NCI-H1694 (cell line): ENCODE measurements around the gene EXOC4.

ENCODE experiments used
- DNase-seq: peaks from one replicate; lab custom pipeline; 2025; lab: John Stamatoyannopoulos, UW

The EXOC4 gene

DNA sequence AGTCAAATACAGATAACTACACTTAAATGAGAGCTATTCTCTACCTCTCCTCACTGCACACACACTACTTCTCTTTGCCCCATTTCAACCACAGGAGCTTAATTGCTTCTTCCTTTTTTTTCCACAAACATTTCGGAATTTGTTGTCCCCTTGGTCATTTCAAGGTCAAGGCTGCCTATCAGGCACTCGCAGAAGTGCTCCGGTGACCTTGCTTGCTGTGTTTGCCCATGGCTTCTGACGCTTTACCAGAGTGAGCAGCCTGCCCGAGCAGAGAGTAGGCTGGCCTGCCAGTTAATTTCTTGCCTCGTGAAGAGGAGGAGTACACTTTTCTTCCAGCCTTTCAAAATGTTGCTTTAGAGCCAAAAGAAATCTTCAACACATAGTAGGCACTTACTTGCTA lies 577.2 kb downstream of the EXOC4 start:
- DNase-seq: no peak

GRCh38 chr7:133836666-133837065 lies 583.8 kb downstream of the EXOC4 start:
- no peak for DNase-seq

DNA sequence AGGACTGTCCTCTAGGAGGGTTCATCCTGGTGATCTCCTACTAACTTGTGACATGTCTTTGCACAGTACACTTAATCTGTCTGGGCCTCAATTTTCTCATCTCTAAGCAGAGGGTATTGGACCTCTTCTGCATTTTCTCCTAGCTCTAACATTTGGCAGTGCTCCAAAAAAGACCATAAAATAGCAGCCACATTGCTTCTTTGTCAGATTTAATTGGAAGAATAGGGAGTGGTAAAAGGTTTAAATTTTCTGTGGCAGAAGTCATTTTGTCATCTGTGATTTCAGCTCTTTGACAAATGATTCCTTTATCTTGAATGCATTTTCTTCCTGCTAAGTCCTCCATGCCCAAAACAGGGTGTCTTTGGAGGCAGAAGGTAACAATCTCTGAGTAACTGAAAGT lies 584.3 kb downstream of the EXOC4 start:
- DNase-seq: no peak

GRCh38 chr7:133839121-133839520 lies 586.2 kb downstream of the EXOC4 start:
- DNase-seq: no peak

GRCh38 chr7:133843341-133843740 lies 590.5 kb downstream of the EXOC4 start:
- DNase-seq: no peak

DNA sequence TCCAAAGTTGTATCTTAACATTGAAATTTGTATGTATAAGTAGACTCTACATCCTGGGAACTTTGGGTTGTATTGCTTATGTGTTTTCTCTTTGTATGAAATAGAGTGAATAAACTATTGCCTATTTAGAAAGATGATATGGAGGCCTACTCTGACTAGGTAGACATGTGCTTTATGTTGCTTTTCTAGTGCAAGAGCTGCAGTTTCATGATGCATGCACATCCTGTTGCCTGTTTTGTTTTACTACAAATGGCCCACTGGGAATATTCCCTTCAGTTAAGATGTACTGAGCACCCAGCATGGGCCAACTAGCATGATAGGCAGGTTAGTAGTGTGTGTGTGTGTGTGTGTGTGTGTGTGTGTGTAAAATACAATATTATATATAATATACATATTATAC lies 592.1 kb downstream of the EXOC4 start:
- DNase-seq: no peak

DNA sequence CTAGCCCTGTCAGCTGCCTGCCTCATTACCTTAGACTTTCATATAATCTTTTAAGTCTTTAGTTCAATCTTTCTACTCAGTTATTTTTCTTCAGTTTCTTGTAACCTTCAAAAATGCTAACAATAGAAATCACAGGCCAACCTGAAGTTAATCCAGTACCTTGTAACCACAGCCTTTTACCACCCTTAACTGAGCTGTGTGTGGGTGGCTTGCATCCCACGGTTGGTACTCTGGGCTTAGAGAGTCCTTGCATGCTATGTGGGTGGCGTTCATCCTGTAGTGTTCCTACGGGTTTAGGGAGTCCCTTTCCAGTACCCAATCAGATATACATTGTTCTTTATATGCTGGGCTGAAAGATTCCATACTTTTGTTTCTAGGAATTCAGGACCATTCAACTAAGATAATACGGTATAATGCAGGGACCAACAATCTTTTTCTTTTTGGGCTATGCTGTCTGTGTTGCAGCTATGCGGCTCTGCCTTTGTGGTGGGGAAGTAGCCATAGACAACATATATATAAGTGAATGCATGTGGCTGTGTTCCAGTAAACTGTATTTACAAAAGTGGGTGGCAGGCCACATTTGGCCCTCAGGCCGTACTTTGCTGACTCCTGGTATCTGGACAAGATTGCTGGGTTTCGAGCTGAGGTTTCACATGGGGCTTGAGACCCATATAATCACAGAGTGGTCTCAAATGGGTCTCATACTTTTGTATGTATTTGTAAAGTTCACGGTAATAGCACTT lies 593.5 kb downstream of the EXOC4 start:
- DNase-seq: no peak

DNA sequence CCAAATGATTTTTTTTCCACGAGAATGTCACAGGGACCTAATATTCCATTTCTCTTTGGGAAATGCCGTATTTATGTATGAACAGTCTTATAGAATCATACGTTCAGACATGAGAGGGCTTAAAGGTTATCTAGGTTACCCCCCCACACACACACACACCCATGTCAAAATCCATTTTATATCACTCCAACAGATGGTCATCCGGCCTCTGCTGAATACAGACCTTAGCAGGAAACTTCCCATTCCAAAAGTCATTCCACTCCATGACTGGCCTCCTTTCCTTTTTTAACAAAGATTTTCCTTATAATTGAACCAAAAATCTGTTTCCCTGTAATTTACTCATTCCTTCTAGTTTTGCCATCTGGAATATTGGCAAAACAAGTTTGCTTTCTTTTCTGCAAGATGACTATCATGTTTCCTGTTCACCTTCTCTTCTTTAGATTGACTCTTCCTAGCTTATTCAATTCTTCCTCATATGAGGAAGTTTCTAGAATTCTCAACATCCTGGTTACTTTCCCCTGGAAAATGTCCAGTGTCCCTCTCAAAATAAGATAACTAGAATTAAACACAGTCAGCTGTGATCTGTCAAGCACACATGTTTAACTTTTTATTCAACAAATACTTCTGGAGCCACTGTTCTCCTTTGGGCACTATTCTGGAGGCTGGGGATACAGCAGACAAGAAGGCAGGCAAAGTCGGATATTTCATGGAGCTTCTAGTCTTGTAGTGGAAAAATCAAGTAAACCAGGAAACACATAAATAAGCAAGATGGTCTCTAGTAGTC lies 597.8 kb downstream of the EXOC4 start:
- no peak for DNase-seq

GRCh38 chr7:133851411-133851810 lies 598.5 kb downstream of the EXOC4 start:
- no peak for DNase-seq

- DNase-seq: peak; percentile 57
Measured at GRCh38 chr7:133853706-133854276, 600.9 kb downstream of the EXOC4 start.

DNA sequence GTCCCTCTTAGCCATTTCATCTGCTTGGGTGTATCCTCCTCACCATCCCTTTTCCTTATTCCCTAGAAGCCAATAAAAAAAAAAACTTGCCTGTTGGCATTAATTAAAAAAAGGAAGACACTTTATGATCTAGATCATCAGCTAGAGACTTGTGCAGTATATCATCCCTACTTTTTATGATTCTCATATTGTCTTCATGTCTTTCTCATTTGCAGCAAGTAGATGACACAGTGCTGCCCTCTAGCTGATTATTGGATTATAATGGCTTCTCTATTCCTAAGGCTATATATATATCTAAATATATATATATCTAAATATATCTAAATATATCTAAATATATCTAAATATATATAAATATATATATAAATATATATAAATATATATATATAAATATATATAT lies 601.9 kb downstream of the EXOC4 start:
- peak; percentile 82 for DNase-seq

GRCh38 chr7:133857376-133858119 lies 604.7 kb downstream of the EXOC4 start:
- no peak for DNase-seq

- DNase-seq: no peak
Measured at GRCh38 chr7:133858311-133858710, 605.4 kb downstream of the EXOC4 start.

DNA sequence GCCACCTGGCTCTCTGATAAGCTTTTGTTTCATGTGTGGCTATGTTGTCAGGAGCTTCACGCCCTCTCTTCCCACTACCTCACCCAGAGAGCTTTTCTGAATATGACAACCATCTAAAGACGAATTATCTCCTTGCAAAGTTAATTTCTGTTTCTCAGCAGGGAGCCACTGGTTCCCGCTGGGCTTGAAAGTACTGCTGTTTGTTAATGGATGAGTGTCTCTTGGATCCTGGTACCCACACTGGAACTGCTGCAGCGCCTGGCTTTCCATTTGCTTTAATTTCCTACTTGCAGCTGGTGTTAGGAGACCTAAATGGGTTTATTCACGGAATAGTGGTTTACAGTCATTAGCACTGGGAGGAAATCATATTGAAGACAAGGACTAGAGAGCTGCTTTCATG lies 606.4 kb downstream of the EXOC4 start:
- no peak for DNase-seq

DNA sequence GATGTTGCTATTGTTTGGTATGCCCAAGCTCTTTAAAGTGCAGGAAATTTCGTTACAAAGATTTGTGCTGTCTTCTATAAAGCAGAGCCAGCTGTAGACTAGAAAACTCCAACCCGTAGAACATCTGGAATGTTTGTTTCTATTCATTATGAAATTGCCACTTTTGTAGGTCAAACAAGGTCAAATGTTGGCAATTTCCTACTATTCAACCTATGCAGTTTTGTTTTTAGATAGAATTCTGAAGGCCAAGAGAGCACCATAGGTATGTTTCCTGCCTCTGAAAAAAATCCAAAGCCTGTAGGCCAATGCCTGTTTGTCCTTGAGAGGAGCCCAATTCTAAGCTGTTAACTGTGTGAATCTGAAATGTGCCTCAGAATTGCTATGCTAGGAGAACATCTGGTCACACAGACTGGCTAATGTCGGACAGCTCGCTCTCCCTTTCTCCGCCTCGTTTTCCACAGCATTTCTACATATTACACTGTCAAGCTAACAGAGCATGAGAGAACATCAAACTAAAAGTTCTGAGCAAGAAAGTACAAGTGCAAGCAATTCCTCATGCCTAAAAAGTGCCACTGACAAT lies 607.1 kb downstream of the EXOC4 start:
- DNase-seq: no peak

DNA sequence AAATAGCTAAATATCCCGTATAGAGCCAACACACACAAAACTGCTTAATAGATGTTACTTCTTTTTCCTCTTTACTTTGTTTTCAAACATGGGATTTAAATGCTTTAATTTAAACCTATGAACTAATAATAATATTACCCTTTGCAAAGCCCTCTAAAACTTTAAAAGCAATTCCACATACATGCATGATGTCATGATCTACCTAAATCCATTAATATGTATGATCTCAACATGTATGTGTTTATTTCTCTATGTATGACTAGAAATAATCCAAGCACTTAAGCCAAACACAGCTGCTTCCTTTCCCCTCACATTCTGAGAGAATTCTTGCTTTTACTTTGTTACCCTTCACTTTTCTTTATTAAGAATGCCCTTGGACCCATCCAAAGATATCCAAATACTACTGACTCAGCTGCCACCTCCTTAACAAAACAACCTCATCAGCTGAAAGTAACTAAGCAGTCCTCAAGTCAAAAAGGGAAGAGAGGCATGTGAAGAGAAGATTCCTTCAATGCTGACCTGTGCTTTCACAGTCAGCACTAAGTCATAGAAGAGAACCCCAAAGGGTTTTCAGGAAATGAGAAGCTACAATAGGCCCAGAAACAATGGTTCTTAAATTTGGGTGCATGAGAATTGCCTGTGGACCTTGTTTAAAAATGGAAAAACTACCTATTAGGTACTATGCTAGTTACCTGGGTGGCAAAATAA lies 607.9 kb downstream of the EXOC4 start:
- DNase-seq: no peak

DNA sequence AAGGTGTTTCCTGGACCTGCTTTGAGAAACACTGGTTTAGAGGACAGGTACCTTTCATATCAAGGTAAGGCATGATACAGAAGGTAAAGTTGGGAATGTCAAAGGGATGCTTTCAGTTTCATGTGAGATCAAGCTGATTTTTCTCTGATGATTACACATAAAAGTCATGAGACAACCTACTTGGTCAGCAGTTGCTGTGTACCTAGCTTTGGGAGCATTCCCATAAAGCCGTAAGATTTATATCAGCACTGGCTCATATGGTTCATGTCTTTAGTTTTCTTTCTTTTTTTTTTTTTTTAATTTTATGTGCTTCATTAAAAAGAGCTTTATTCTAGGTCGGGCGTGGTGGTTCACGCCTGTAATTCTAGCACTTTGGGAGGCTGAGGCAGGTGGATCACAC lies 609.0 kb downstream of the EXOC4 start:
- no peak for DNase-seq

GRCh38 chr7:133863362-133864061 lies 610.6 kb downstream of the EXOC4 start:
- DNase-seq: no peak

DNA sequence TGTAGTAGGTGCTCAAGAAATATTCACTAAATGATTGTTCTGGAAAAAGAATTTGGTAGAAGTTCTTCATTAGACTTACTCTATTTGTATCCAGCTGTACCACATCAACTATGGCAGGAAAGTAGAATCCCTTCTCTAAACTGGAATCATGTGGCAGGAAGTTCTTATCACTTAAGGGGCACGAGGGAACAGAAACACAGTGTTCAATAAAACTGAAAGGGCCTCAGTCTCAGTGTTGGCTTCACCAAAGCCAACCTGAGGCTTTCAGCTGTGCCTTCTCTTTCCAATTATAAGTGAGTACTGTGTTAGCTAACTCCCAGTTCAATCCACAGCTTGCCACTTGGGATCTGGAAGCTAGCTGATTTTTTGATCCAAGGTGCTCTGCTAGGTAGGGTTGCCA lies 616.7 kb downstream of the EXOC4 start:
- DNase-seq: no peak

- no peak for DNase-seq
Measured at GRCh38 chr7:133871757-133872156, 618.9 kb downstream of the EXOC4 start.

GRCh38 chr7:133873187-133873586 lies 620.3 kb downstream of the EXOC4 start:
- DNase-seq: no peak
